ENCODE measurements around the gene TTLL1. TPM values are rescaled to one million over a fixed set of nuclear protein-coding genes. Genes with fewer than 3 reads are reported as not detected.

TTLL1 gene
- total RNA-seq, 2 experiments from 2014 or later: 8.0 to 8.7 TPM

Other genes starting within 250 kb of the TTLL1 start
- gene ARFGAP3, start 232.1 kb downstream of the TTLL1 start, total RNA-seq: 10 to 100 TPM; 35.8 to 36.7 TPM
- gene PACSIN2, start 74.2 kb downstream of the TTLL1 start, total RNA-seq: 10 to 100 TPM; 27.5 to 30.8 TPM
- gene BIK, start 21.4 kb upstream of the TTLL1 start, total RNA-seq: 1 to 10 TPM; 1.7 to 2.0 TPM
- gene MCAT, start 54.0 kb upstream of the TTLL1 start, total RNA-seq: 10 to 100 TPM; 10.9 to 11.6 TPM
- 10 to 100 TPM; 90.0 to 91.8 TPM for gene TSPO, start 62.2 kb upstream of the TTLL1 start, total RNA-seq
- gene TTLL12, start 97.7 kb upstream of the TTLL1 start, total RNA-seq: 10 to 100 TPM; 49.3 to 52.9 TPM